Diencephalon (tissue), 1 donor: ENCODE data around the gene ZNF436. TPM values are rescaled to one million over a fixed set of nuclear protein-coding genes. Genes with fewer than 3 reads are reported as not detected.

ENCODE experiments used
- total RNA-seq: library from RNA; depleted of rRNA; stranded (reverse); fragments of >200 nt; gene quantifications from one replicate; pipeline ENCODE4 v1.2.3, GENCODE V29; 2014

ZNF436 gene
- total RNA-seq: 67.1 TPM

DNA sequence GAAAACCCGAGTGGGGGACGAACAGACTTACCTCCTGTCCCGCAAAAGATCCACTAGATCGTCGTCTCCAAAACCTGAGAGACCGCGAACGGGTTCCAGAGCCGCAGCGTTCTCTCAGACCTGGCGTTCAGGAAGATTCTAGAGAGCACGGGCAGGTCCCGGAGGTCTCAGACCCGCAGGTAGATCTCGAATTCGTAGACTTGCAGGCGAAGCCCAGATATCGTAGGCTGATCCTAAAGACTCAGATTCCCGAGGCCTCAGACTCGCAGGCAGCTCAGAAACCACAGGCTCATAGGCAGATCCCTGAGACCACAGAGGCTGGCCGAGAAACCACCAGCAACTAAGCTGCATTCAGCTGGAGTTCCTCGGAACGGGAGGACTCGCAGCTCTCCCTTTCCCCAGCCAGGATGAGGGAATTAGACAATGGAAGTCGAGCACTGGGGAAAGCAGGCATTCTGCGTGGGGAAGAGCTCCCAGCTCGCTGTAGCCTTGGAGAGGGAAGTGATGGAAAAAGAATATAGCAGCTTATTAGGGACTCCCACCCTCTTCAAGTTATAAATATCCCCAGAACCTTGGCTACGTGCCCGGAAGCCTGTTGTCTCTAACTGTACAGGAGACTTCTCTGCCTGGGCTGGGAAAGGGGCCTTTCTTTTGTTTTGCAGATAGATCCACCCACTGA lies at the start of gene ZNF436:
TSS of gene ZNF436 (minus strand) at position 502 of the 679 bp plus-strand sequence. CDS start 1,831 bp downstream, outside the sequence.

DNA sequence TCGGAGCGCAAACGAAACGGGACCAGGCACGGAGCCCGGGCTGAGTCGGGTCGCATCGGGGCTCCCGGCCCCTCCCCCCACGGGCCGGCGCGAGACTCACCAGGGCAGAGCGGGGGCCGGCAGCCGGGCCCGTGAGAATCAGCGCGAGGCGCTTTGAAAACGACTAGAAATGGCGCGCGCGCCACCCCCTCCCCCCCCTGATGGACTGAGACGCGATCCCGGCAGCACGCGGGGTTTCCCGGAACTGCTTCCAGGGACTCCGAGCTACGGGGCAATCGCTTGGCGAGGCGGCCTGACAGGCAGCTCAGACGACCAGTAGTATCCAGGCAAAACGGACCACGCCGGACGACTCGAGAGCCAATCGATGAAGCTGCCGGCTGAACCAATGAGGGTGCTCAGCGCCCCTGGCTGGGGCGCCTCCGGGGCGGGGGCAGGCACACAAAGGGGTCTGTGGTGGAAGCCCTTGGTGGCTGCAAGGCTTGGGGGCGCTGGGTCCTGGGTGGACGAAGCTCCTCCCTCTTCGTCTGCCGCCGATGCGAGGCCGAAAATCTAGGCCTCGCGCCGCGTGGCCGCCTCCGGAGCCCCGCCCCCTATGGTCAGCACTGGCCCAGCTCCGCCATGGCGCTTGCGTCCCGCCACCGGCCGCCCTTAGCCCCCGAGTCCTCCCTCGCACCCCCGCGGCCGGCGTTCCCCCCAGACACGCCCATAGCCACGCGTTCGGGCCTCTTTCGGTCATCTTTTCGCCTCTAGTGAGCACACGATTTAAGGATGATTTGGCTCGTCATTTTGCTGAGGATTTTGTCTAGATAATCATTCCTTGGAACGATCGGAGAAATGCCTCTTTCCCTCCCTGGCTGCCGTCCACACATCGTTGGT lies 25.3 kb downstream of the ZNF436 start, which contains the start of gene HNRNPR:
TSS of gene HNRNPR (minus strand) at position 174 of the 876 bp plus-strand sequence. CDS start 3,276 bp downstream, outside the sequence.

Other genes with a start within 250 kb of the ZNF436 start
- 14.5 TPM for gene LUZP1, start 201.0 kb downstream of the ZNF436 start, total RNA-seq
- gene HTR1D, start 152.3 kb downstream of the ZNF436 start, total RNA-seq: 1.2 TPM
- 140 TPM for gene HNRNPR, start 25.6 kb downstream of the ZNF436 start, total RNA-seq
- 2.3 TPM for gene TCEA3, start 54.9 kb upstream of the ZNF436 start, total RNA-seq
- gene ASAP3, start 114.3 kb upstream of the ZNF436 start, total RNA-seq: 14.8 TPM
- gene E2F2, start 161.4 kb upstream of the ZNF436 start, total RNA-seq: 3.0 TPM
- gene ID3, start 189.7 kb upstream of the ZNF436 start, total RNA-seq: 51.9 TPM